Fibroblast of skin of right quadriceps (primary cell): ENCODE data around the gene ZNF629.
"Not testable (repeated sequence)": the region's sequence is repeated elsewhere in the genome, so short reads cannot be mapped to it uniquely, and the experiment has no call there.

Experiments used
- DNase-seq: peaks from one replicate; pipeline ENCODE4 v3.0.0-alpha.2; 2013

Gene ZNF629

DNA sequence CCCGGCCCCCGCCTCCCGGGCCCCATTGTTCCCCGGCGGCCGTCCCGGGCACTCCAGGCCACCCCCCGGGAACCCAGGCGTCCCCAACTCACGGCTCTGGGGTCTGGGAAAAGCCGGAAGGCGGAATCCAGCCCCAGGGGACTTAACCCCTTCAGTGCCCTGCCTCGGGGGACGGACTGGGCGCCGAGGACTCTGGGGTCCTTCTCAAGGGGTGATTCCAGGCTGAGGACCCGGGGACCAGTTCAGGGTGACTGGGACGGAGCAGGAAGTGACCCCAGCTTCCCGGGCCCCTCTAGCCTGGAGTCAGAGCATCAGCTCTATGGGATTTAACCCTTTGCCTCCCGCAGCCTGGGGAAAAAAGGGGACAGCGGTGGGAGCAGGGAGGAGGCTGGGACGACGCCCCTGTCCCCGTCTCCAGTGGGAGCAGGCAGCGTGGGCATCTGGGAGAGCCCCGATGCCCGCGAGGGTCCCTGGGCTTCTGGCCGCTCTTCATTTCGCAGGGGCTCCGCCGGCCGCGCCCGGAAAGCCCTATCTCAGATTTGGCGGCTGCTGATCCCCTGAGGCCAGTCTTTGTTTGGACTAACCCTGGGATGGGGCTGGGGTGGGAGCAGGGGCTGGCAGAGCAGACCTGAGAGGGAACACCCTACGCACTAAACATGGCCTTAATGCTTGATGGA, at the start of gene ZNF629:
Gene ZNF629 (minus strand): TSS at position 270 of the 677 bp plus-strand sequence. CDS start 2,723 bp downstream, outside the sequence.
- DNase-seq: peak; percentile 69

DNA sequence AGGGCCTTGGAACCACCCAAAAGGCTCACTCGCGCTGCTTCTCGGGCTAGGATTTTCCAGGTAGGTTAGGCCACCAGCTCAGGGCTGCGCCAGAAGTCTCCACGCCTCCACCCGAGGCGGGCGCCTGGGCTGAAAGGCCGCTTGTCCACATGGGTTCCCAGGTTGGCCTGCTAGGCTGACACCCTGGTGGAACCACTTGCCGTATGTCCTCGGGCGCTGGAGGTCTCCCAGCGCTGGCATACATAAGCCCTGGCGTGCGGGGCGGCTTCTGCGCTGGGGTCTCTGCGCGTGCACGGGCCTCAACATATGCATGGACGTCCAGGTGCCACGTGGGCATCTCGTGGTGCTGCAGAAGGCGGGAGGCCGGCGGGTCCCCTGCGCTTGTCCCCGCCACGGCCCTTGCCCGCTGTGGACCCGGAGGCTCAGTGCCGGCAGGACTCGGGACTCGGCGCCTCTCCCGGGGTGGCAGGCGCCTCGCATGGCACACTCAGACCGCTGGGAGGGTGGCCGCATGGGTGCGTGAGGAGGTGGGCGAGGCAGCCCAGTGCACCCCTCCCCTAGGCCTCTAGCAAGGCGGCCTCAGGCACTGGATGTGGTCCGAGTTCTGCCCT, 47.2 kb upstream of the ZNF629 start:
- DNase-seq: no peak

DNA sequence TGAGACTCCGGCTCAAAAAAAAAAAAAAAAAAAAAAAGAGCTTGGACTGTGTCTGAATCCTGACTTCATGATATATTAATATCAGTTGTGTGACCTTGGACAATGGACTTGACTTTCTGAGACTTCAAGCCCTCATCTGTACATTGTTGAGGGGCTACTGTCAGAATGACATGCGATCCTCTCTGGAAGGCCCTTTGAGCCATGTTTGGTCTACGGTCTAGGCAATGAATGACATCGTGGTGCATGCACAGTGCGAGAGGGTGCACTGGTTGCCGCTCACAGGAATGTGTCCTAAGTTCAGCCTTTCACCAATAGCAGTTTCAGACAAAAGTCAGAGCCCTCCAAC, 43.0 kb upstream of the ZNF629 start:
- no peak for DNase-seq

DNA sequence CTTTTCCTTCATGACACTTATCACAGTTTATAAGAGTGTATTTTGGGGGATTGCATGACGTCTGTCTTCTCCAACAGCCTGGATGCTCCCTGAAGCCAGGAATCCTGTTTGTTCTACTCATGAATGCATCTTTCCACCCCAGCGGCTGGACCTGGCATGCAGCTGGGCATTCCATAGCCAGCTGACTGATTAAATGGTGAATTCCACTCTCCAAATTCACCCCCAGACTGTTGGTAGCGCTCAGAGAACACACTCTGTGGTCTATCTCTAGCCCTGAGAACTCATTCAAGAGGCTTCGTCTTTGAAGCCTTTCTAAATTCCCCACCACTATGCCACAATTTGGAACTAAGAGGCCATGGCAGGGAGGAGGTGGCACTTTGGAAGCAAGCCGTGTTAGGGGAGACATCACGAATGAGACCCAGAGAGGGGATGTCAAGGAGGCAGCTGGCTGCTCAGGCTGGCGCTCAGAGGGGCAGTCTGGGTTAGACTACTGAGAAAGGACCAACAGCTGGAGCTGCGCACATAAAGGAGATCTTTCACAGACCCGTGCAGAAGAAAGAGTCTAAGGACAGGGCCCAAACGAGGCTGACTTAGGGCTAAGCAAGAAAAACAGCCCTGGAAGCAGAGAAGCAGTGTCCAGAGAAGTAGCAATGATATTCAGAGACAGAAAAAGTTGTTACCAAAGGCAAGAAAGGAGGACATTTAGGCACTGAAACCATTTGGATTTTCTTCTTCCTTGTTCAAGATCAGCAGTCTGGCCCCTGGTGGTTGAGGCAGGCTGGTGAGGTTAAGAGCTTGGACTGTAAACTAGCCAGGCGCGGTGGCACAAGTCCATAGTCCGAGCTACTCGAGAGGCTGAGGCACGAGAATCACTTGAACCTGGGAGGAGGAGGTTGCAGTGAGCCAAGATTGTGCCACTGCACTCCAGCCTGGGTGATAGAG, 42.4 kb upstream of the ZNF629 start:
- DNase-seq: no peak

DNA sequence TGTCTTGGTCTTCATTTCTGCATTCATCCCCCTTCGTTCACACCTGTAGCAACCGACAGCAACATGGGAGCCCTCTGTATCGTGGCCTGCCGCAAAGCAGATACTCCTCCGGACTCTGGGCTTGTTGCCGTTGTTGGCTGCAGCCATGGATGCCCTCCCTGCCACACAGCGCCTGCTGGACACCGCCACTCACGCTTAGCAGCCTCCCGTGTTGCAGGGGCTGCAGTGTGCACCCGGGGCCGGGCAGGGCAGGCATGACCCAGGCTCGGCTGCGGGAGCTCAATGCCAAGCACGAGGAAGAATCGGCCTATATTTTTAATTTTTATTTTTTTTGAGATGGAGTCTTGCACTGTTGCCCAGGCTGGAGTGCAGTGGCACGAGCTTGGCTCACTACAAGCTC, 34.9 kb upstream of the ZNF629 start:
- no peak for DNase-seq

DNA sequence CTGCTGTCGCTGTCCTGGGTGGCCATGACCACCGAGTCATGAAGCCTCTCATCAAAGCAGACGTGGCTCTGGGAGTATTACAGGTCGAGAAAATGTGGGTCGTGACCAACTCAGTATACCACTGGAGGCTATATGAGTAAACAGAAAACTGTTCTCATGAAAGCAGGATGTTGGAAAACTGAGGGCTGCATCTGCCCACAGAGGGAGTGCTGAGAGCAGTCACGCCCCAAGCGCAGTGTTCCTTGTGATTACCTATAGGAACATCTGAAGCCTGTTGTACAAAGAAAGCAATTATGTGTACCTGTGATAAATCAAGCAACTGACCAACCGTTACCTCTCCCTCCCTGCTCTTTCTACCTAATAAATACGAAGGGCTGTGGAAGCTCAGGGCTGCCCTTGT, 34.4 kb upstream of the ZNF629 start:
- DNase-seq: not testable (repeated sequence)

DNA sequence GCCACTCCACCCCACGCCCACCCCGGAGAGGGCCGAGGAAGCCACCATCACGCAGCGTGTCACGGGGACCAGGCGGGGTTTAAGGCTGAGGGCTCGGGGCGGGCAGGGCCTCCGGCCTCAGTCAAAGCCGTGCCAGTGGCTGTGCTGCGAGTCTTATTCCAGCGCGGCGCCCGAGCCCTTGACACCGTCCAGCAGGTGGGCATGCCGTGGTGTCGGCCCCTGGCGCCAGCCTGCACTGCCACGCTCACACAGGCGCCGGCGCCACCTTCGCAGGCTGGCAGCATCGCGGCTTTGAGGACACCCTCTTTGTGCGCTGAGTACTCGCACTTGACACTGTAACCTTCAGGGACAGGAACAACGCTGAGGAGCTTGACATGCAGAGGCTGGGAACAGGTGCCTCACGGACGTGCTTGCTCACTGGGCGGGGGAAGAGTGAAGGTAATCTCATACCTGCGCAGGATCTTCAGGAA, 34.0 kb upstream of the ZNF629 start:
- DNase-seq: no peak

DNA sequence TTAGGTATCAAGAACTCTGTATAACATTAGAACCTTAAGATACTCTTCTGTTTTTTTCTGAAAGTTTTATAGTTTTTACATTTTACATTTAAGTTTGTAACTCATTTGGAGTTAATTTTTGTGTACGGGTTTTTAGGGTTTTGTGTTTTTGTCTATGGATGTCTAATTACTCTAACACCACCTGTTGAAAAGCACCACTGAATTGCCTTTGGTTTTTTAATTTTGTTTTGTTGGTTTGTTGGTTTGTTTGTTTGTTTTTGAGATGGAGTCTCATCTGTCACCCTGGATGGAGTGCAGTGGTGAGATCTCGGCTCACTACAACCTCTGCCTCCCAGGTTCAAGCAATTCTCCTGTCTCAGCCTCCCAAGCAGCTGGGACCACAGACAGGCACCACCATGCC, 29.8 kb upstream of the ZNF629 start:
- no peak for DNase-seq

DNA sequence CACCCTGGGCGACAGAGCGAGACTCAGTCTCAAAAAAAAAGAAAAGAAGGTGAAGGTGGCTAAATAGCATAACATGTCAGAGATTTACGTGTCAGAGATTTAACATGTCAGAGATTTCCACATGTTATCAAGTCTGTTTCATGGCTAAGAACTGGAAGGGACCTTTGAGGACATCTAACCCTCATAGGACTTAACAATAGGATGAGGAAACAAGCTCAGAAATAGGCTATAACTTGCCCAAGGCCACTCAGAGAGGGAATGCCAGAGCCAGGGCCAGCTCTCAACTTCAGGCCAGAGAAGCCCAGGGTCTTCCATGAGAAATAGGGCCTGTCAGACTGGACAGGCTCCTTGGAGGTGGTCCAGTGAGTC, 26.8 kb upstream of the ZNF629 start:
- DNase-seq: no peak

DNA sequence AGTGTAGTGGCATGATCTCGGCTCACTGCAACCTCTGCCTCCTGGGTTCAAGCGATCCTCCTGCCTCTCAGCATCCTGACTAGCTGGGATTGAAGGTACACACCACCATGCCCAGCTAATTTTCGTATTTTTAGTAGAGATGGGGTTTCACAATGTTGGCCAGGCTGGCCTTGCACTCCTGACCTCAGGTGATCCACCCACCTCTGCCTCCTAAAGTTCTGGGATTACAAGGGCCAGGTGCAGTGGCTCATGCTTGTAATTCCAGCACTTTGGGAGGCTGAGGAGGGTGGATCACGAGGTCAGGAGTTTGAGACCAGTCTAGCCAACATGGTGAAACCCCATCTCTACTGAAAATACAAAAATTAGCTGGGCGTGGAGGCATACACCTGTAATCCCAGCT, 22.7 kb upstream of the ZNF629 start:
- DNase-seq: not testable (repeated sequence)

DNA sequence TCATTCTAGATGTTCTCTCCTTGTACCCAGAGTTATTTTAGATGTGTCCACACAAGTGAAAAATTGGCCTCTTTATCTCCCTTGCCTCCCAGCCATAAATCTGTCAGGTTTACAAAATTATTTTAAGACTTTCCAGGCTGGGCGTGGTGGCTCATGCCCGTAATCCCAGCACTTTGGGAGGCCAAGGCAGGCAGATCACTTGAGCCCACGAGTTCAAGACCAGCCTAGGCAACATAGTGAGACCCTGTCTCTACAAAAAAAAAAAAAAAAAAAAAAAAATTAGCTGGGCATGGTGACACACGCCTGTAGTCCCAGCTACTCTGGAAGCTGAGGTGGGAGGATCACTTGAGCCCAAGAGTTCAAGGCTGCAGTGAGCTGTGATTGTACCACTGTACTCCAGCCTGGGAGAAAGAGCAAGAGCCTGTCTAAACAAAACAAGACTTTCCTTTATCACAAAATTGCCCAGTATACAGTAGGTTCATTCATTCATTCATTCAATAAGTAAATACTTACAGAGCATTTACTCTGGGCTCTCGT, 22.0 kb upstream of the ZNF629 start:
- DNase-seq: not testable (repeated sequence)

DNA sequence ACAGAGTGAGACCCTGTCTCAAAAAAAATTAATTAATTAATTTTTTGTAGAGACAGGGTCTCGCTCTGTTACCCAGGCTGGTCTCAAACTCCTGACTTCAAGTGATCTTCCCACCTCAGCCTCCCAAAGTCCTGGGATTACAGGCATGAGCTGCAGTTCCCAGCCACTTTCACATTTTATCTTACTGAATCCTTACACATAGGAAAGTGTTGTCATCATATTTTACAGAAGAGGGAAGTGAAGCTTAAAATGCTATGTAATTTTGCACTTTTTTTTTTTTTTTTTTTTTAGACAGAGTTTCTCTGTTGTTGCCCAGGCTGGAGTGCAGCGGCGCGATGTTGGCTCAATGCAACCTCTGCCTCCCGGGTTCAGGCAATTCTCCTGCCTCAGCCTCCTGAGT, 21.1 kb upstream of the ZNF629 start:
- no peak for DNase-seq

DNA sequence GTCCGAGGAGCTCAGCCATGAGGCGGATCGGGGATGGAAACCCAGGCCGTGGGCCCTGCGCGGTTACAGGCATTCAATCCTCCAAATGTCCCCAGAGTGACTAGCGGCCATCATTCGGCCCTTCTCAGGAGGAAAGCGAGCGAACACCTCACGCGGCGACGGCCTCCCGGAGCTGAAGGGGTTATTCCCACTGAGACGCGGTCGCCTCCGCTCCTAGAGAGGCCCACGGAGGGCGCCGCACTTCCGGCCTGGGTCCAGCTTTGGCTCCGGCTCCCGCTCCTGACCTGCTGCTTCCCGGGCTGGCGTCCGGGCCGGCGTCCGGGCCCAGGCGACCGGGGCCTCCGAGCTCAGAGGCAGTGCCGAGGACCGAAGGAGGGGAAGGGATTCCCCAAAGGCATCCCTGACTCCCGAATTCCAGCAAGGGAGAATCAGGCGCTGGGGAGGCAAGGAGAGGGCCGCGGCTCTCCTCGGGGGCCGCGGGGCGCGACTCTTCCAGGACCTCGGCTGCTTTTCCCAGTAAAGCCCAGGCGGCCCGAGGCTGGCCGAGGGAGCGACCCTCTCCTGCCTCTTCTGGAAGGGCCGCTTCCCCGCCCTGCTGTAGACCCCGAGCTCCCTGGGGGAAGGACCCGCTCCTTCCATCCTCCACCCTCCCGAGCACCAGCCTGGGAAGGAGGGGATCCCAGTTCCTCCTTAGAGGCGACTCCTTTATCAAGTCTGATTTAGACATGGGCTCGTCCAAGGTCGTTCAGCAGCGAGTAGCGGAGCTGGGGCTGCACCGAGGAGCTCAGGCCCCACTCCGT, 18.6 kb upstream of the ZNF629 start:
- peak; percentile 74 for DNase-seq

DNA sequence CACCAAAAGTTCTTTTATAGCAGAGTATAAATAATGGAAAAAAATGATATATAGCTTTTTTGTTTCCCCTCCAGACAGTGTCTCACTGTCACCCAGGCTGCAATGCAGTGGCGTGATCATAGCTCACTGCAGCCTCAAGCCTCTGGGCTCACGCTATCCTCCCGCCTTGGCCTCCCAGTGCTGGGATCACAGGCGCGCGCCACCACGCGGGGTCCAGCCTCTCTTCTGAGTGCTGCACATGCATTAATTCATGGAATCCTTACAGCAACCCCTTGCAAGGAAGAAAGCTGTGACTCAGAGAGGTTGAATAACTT, 18.0 kb upstream of the ZNF629 start:
- DNase-seq: no peak

DNA sequence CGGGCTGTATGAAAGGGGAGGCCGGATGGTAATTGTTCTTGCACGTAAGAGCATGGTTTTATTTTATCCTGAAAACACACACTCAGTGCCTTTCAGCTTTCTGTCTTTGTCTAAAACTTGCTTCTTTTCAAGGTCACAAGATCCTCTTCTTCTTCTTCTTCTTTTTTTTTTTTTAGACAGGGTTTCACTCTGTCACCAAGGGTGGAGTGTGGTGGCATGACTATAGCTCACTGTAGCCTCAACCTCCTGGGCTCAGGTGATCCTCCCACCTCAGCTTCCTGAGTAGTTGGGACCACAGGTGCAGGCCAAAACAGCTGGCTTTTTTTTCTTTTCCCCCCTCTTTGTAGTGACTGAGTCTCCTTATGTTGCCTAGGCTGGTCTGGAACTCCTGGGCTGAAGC, 15.9 kb upstream of the ZNF629 start:
- DNase-seq: no peak

DNA sequence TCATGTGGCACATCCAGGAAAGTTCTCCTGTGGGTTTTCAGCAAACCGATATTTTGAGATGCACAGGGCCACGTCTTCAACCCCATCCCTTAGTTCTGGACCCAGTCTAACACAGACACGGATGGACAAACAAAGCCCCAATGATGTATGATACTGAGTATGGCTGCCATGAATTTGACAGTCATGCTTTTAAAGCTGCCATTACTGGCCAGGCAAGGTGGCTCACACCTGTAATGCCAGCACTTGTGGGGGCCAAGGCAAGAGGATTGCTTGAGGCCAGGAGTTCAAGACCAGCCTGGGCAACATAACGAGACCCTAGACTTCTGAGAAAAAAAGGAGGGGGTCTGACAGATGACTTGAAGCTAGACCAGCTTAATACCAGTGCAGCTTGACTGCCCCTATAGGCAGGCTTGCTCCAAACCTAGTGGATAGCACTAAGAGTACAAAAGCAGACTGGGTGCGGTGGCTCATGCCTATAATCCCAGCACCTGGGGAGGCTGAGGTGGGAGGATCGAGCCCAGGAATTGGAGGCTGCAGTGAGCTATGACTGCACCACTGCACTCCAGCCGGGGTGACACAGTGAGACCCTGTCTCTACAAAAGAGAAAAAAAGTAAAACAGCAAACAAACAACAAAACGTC, 10.8 kb upstream of the ZNF629 start:
- DNase-seq: no peak

DNA sequence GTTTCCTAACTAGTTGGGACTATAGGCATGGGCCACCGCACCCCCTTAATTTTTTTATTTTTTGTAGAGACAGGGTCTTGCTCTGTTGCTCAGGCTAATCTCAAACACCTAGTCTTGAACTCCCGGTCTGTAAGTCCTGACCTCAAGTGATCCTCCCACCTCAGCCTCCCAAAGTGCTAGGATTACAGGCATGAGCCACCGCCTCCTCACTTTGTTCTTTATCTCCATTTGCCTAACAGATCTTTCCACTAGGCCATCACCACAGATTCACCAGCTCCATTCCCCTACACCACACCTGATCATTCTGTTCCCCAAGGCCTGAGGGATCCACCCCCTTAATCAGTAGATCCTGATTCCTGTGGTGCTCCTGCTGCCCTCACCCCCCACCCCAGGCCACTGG, 7.6 kb upstream of the ZNF629 start:
- no peak for DNase-seq

DNA sequence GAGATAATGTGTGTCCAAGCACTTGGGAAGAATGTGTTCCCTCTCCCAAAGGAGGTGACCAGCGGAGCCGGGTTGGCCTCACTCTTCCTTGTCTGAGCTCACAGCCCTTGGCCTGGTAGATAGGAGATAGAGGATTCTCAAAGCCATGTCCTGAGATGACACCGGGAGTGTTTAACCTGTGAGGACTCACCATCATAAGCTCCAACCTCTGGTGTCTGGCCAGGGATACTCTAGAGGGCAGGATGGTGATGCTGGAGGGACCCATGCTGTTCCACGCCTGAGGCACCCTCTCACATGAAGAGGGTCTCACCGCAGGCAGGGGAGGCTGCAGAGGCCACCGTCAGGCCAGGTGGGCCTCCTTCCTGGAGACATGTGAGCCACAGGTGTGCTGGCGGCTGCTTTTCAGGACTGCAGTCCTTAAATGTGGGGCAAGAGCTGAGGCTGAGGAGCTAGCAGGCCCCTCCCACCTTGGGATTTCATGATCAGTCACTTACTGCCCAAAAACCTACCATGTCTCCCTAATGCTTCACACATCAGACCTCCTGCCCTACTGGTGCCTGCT, 6.6 kb upstream of the ZNF629 start:
- DNase-seq: no peak

DNA sequence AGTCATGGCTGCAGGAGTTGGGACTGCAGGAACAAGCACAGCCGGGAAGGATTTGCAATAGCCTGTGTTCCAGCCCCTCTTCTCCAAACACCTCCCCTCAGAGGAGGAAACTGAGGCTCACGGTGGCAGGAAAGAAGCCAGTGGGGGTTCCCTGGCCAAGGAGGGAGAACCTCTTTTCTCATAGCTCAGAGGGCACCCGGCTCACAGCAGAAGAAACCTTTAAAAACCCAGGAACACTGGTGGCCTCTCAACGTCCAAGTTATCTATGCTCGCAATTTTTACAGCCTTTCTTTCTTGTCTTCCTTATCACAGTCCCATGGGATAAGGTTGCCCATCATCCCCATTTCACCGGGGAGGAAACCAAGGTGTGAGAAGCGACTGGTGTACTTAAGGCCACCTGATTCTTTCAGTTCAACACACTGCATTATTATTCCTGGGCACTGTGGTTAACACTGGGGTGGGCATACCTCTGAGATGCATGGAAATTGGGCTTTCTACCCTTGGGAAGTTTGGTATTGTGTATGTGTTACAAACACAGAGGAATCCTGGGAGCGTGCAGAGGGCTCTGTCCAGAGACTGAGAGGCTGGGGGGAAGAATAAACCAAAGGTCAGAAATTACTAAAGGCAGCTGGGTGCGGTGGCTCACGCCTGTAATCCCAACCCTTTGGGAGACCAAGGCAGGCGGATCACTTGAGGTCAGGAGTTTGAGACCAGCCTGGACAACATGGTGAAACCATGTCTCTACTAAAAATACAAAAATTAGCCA, 791 bp upstream of the ZNF629 start:
- no peak for DNase-seq

DNA sequence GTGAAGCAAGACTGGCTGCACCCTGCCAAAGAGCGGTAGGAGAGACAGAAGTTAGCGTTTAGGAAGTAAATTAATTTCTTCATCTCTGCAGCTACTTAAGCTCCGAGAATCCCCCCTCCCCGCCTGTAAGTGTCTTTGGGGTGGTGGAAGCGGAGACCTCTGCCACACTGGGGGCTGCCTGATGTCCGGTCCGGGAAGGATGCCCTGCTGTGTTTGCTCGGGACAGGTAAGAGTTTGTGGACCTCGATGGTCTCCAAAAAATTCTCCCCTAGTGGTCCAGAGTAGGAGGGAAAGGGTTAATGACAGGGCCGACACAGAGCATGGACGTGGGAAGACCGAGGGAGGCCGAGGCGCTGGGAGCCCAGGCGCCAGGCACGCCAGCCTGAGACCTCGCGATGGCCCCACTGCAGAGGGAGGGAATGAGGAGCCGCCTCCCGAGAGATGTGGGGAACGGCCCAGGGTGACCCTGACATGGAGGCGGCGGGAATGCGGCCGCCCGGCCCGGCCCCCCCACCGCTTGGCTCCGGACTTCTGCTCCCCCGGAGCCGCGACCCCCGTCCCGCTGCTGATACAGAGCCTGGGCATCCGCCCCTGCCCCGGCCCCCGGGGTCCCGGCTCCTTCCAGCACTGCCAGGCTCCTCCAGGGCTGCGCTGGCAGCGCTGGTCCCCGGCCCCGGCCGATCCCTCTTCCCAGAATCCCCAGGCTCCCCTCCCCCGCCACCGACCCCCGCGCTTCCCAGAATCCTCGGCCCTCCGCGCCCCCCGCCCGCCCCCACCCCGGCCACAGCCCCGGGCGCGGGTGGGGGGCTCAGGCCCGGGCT, 680 bp downstream of the ZNF629 start:
- peak; percentile 55 for DNase-seq
